Smooth muscle cell (in vitro differentiated cells): ENCODE data around the gene TTC16. TPM values are rescaled to one million over a fixed set of nuclear protein-coding genes. Genes with fewer than 3 reads are reported as not detected.

Experiments
- DNase-seq: peaks from one replicate; lab custom pipeline; 2025; ENCODE audit not compliant: unreplicated experiment; lab: John Stamatoyannopoulos, UW
- H2AFZ ChIP-seq: fragments of 200-600 bp; sonication (generic); 2 replicates; pipeline ENCODE4 v1.6.0; 2016; ENCODE audit warnings: antibody characterized with exemption, low read depth, mild to moderate bottlenecking
- H3F3A ChIP-seq: fragments of 200-600 bp; sonication (generic); 2 replicates; pipeline ENCODE4 v1.6.0; 2017; ENCODE audit warnings: antibody characterized with exemption, low read depth
- H3K27ac ChIP-seq: fragments of 200-600 bp; sonication (generic); 2 replicates; pipeline ENCODE4 v1.5.1; 2016; ENCODE audit warnings: low read depth, mild to moderate bottlenecking
- H3K27me3 ChIP-seq: fragments of 200-600 bp; sonication (generic); 2 replicates; pipeline ENCODE4 v1.6.1; 2016; ENCODE audit warnings: low read depth, mild to moderate bottlenecking
- H3K36me3 ChIP-seq: fragments of 200-600 bp; sonication (generic); 2 replicates; pipeline ENCODE4 v1.5.1; 2016; ENCODE audit warnings: low read depth
- H3K4me1 ChIP-seq: fragments of 200-600 bp; sonication (generic); 2 replicates; pipeline ENCODE4 v1.5.1; 2016; ENCODE audit warnings: low read depth
- H3K4me2 ChIP-seq: fragments of 200-600 bp; sonication (generic); 2 replicates; pipeline ENCODE4 v1.6.0; 2016; ENCODE audit warnings: mild to moderate bottlenecking
- H3K4me3 ChIP-seq: fragments of 200-600 bp; sonication (generic); 2 replicates; pipeline ENCODE4 v1.5.1; 2016; ENCODE audit warnings: mild to moderate bottlenecking
- H3K79me2 ChIP-seq: fragments of 200-600 bp; sonication (generic); 2 replicates; pipeline ENCODE4 v1.6.0; 2016; ENCODE audit warnings: low read depth, mild to moderate bottlenecking
- H3K9ac ChIP-seq: fragments of 200-600 bp; sonication (generic); 2 replicates; pipeline ENCODE4 v1.6.0; 2016; ENCODE audit warnings: low read depth
- H3K9me3 ChIP-seq: fragments of 200-600 bp; sonication (generic); replicated peaks from 2 replicates; pipeline ENCODE4 v1.5.1; 2016; ENCODE audit warnings: low read depth
- H4K20me1 ChIP-seq: fragments of 200-600 bp; sonication (generic); 2 replicates; pipeline ENCODE4 v1.6.0; 2016; ENCODE audit warnings: low read depth
- WGBS: methylation state at CpG from one replicate; pipeline ENCODE4 v1.1.7; 2016; ENCODE audit warnings: low lambda C conversion rate; 5-methylcytosine and 5-hydroxymethylcytosine counted together
- polyA plus RNA-seq: library from polyadenylated mRNA; unstranded; fragments of >200 nt; fragmentation: Nextera tagmentation; extraction: Ambion mirVana; gene quantifications from 2 replicates; pipeline ENCODE4 v1.2.1, GENCODE V29; 2016
- total RNA-seq: library from RNA; depleted of rRNA; stranded (reverse); fragments of >200 nt; gene quantifications from 2 replicates; pipeline ENCODE4 v1.2.3, GENCODE V29; 2014
- TF ChIP-seq, protein P1 (sequence below): fragments of 200-600 bp; sonication (generic); IDR thresholded peaks from 2 replicates; pipeline ENCODE4 v1.5.1; 2017; ENCODE audit warnings: borderline replicate concordance, mild to moderate bottlenecking, antibody characterized with exemption; ENCODE audit not compliant: insufficient read depth, poor library complexity, severe bottlenecking

Gene TTC16
- total and polyA plus RNA-seq, 2 experiments from 2014 or later, result 0.22 TPM; not detected in 1

DNA sequence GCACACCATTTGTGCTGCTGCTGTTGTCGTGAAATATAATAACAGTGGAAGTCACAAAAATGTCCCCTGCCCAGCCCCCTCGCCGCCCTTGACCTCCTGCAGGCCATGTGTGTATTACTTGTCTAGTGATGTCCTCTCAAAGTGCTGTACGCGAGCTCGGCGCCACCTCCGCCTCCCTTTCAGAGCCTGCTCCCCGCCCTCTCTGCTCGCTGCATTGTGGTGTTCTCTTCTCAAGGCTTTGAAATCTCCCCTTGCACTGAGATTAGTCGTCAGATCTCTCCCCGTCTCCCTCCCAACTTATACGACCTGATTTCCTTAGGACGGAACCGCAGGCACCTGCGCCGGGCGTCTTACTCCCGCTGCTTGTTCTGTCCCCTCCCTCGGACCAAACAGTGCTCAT lies 23.8 kb upstream of the TTC16 start:
- Histone ChIP-seq H3K9me3 (no peaks in the 10 kb centered on the region), H3K27me3 (no peaks in the 10 kb centered on the region), H3K36me3 (no peaks in the 10 kb centered on the region), H3K27ac (no peak overlapping the region), H3K4me3 (no peak overlapping the region), H3K4me1 (no peaks in the 10 kb centered on the region), H3F3A (no peaks in the 10 kb centered on the region), H3K79me2 (no peaks in the 10 kb centered on the region), H3K9ac (no peak overlapping the region), H3K4me2 (no peak overlapping the region), H2AFZ (no peak overlapping the region), H4K20me1 (no peaks in the 10 kb centered on the region)
- TF ChIP-seq, protein P1, sequence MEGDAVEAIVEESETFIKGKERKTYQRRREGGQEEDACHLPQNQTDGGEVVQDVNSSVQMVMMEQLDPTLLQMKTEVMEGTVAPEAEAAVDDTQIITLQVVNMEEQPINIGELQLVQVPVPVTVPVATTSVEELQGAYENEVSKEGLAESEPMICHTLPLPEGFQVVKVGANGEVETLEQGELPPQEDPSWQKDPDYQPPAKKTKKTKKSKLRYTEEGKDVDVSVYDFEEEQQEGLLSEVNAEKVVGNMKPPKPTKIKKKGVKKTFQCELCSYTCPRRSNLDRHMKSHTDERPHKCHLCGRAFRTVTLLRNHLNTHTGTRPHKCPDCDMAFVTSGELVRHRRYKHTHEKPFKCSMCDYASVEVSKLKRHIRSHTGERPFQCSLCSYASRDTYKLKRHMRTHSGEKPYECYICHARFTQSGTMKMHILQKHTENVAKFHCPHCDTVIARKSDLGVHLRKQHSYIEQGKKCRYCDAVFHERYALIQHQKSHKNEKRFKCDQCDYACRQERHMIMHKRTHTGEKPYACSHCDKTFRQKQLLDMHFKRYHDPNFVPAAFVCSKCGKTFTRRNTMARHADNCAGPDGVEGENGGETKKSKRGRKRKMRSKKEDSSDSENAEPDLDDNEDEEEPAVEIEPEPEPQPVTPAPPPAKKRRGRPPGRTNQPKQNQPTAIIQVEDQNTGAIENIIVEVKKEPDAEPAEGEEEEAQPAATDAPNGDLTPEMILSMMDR, result no peak
- 95% methylated on average over 20 of the region's 20 CpGs for WGBS
- no peak for DNase-seq

DNA sequence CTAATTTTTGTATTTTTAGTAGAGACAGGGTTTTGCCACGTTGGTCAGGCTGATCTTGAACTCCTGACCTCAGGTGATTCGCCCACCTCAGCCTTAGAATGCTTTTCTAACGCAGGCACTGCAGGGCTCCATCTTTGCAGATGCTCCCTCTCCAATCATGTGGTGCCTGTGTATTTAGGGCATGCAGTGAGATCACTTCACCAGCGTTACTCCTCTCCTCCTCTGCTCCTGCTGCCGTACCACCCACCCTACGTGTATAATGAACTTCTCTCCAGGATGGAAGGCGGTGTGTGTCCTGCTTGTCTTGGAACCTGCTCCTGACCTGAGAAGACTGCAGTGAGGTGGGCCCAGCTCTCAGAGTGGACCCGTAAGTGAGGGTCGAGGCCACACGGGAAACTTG lies 22.7 kb upstream of the TTC16 start:
- Histone ChIP-seq H3K9ac (no peak overlapping the region), H3K9me3 (no peaks in the 10 kb centered on the region), H3K4me1 (no peaks in the 10 kb centered on the region), H3K4me3 (no peak overlapping the region), H3K27me3 (no peaks in the 10 kb centered on the region), H3F3A (peaks cover under 1% of the 10 kb centered on the region), H4K20me1 (no peaks in the 10 kb centered on the region), H3K4me2 (no peak overlapping the region), H3K27ac (no peak overlapping the region), H3K36me3 (no peaks in the 10 kb centered on the region), H2AFZ (no peak overlapping the region), H3K79me2 (no peaks in the 10 kb centered on the region)
- DNase-seq, result no peak
- TF ChIP-seq, protein P1, result no peak
- 92% methylated on average over 10 of the region's 10 CpGs for WGBS

DNA sequence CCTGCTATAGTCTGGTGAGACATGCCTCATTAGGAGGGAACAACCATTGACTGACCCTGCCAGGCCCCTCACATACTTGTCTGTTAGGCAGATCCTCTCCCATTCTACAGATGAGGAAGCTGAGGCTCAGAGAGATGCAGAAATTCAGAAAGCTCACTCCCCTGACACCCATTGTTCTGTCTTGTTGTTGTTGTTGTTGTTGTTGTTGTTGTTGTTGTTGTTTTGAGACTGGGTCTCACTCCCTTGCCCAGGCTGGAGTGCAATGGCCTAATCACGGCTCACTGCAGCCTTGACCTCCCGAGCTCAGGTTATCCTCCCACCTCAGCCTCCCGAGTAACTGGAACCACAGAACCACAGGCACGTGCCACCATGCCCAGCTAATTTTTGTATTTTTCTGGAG lies 22.2 kb upstream of the TTC16 start:
- WGBS, result 94% methylated on average over 4 of the region's 4 CpGs
- H3K4me3 ChIP-seq, result no peak overlapping the region

More for the DNA sequence above, 22.2 kb upstream of the TTC16 start:
- H3K9me3 ChIP-seq, result no peaks in the 10 kb centered on the region
- H3K27me3 ChIP-seq, result no peaks in the 10 kb centered on the region
- no peaks in the 10 kb centered on the region for H4K20me1 ChIP-seq
- H3K79me2 ChIP-seq, result no peaks in the 10 kb centered on the region
- no peak overlapping the region for H3K9ac ChIP-seq
- no peak overlapping the region for H2AFZ ChIP-seq
- DNase-seq, result no peak
- H3K4me2 ChIP-seq, result no peak overlapping the region
- no peak overlapping the region for H3K27ac ChIP-seq
- H3F3A ChIP-seq, result peaks cover 6% of the 10 kb centered on the region
- H3K36me3 ChIP-seq, result no peaks in the 10 kb centered on the region
- H3K4me1 ChIP-seq, result no peaks in the 10 kb centered on the region
- TF ChIP-seq, protein P1, result no peak
